ENCODE measurements around the gene C1QTNF5.
"Not testable (repeated sequence)": the region's sequence is repeated elsewhere in the genome, so short reads cannot be mapped to it uniquely, and the experiment has no call there.

Gene C1QTNF5, protein sequence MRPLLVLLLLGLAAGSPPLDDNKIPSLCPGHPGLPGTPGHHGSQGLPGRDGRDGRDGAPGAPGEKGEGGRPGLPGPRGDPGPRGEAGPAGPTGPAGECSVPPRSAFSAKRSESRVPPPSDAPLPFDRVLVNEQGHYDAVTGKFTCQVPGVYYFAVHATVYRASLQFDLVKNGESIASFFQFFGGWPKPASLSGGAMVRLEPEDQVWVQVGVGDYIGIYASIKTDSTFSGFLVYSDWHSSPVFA

DNA sequence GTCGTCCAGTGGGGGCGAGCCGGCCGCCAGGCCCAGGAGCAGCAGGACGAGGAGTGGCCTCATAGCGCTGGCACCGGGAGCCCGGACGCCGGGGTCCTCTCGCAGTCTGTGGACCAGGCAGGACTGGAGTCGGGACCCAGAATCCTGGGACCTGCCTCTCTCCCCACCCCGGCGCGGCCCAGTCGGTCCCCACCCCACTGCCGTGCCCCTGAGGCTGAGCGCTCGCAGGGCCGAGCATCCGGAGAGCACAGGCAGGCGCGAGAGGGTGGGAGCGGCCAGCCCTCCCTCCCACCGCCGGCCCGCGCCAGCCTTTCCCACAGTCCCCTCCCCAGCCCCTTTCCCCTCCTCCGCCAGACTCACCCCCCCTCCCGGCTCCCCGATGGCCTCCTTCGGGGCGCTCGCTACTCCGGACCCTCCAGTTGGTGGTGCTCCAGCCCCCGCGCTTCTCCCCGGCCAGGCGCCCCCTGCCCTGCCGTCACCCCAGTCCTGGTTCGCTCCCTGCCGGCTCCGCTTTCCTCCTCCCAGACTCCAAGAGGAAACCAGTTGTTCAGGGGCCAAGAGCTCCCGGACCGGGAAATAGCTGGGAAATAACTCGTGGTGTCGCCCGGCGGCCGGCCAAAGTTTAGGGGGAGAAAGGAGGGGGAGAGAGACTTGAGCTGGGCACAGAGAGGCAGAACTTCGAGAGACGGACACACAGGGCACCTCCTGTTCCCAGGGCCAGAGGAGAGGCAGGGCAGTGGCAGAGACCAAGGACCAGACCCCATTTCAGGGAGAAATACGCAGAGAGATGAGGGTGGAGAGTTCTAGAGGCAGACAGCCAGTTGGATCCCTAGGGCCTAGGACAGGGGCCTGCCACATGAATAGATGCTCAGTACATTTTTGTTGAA lies at the start of gene C1QTNF5:
Gene C1QTNF5 (minus strand): TSS at position 549 of the 887 bp plus-strand sequence. CDS start 486 bp downstream, at position 63.
- no peak for DNase-seq

DNA sequence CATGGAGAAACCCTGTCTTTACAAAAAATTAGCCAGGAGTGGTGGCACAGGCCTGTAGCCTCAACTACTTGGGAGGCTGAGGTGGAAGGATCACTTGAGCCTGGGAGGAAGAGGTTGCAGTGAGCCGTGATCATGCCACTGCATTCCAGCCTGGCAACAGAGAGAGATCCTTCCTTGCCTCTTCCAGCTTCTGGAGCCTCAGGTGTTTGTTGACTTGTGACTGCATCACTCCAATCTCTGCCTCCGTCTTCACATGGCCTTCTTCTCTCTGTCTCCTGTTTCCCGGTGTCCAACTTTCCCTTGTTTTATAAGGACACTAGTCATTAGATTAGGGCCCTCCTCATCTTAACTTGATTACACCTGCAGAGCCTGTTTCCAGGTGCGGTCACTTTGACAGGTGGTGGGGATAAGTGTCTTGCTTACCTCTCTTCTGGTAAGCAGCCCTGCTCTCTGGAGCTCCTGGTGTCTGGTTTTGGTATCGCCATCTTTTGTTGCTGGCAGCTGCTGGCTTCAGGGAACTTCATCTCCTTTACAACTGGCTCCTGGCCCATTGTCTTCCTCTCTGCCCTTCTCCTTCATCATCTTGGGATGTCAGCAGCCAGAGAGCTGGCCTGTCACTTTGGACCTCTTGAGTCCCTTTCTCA lies 49.0 kb upstream of the C1QTNF5 start:
- no peak for DNase-seq

DNA sequence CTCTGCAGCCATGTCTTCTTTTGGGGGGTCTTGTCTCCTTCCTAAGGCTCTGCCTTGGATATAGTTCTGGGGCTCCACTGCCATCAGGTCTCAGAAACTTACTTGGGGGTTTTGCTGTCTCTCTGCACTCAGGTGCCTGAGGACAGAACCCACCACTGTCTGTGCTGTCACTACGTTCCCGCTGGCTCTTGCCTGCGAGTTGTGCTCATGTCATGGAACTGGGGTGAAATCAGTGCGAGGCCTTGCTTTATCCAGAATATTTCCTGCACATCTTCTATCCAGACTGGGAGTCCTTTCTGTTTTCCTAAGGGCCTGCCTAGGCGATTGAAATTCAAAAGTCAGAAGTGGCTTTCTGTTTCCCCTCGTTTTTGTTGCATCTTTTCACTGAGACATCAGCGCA lies 47.4 kb upstream of the C1QTNF5 start:
- DNase-seq: no peak

DNA sequence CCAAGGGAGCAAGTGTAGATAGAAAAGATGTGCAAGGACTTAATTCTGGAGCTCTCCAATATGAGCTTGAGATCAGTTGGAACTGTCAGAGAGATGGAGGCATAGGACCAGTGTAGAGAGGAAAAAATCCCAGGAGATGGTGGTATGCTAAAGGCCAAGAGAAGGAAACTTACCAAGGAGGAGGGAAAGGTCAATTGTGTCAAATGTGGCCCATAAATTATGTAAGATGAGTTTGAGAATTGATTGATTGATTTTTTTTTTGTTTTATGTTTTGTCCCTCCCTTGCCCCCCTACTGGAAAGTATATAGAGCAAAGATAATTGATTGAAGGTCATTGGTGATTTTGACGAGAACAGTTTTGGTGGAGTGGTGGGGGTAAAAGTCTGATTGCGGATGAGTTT lies 43.6 kb upstream of the C1QTNF5 start:
- no peak for DNase-seq

DNA sequence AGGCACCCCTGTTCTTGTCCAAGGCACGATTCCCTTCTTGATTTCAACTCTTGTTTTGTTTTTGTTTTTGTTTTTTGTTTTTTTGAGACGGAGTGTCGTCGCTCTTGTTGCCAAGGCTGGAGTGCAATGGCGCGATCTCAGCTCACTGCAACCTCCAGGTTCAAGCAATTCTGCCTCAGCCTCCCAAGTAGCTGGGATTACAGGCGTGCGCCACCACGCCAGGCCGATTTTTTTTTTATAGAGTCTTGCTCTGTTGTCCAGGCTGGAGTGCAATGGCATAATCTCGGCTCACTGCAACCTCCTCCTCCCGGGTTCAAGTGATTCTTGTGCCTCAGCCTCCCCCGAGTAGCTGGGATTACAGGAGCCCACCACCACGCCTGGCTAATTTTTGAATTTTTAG lies 41.8 kb upstream of the C1QTNF5 start:
- DNase-seq: not testable (repeated sequence)

DNA sequence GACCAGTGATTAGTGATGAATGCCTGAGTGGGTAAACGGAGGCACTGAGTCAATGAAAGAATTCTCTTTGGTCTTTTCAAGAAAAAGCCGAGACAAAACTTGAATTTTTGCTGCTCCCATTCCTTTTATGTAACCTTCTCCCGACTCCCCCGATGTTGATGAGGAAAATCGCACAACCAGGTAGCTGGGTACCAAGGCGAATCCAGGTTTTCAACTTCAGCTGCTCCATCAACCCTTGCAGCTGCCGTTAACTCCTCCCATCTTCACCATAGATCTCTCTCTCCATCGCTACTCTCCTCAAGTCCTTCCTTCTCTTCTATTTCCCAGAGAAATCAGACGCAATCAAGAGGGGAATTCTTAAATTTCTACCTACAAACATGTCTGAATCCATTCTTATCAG lies 41.4 kb upstream of the C1QTNF5 start:
- DNase-seq: no peak

DNA sequence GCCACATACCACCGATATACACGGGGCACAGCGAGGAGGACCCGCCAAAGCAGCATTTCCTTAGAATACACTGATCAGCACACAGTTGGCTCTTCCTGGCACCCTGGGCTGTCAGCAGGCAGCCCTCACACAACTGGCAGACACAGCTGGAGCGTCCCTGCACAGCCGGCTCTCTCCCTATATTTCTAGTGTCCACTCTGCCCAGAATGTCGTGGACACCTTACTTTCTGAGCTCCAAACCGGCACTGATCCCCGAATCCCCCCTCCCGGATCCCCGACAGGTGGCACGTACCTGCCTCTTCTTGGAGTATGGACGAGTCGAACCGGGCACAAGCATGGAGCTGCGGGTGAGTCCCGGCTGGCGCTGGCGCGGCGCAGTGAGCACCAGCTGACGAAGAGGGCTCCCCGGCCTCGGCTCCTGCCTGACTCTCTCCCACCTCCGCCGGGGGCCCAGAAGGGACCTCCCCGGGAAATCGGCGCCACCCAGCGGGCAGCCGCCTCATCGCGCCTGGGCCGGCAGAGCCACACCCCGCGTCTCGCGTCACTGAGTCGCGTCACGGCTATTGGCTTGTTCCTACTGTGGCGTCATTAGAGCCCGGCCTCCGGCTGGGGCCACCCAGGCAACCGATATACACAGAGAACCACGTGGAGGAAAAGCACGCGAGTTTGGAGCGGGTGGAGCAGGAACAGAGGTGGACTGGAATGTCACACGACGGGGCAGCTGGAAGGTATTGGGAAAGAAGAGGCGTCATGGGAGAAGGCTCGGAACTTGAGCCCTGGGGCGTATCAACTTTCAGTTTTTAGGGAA lies 40.7 kb upstream of the C1QTNF5 start, which contains the start of gene USP2:
Gene USP2 (minus strand): TSS at position 510 of the 808 bp plus-strand sequence. CDS start 8,210 bp downstream, outside the sequence.
- DNase-seq: peak; percentile 98

DNA sequence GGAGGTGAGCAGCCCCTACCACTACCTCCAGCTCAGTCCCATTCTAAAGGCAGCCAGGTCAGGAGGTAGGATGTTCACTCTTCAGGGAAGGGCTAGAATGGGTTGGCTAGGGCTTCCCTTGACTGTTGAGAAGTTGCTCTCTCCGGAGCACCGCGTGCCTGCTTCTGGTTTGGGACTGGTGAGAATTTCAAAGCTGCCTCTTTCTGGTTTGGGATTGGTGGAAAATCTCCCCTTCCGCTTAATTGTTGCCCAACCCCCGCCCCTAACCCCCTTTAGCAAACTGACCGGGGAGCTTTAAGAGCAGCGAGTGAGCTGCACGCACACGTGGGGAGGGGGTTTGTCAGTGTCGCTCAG lies 40.1 kb upstream of the C1QTNF5 start:
- DNase-seq: no peak

DNA sequence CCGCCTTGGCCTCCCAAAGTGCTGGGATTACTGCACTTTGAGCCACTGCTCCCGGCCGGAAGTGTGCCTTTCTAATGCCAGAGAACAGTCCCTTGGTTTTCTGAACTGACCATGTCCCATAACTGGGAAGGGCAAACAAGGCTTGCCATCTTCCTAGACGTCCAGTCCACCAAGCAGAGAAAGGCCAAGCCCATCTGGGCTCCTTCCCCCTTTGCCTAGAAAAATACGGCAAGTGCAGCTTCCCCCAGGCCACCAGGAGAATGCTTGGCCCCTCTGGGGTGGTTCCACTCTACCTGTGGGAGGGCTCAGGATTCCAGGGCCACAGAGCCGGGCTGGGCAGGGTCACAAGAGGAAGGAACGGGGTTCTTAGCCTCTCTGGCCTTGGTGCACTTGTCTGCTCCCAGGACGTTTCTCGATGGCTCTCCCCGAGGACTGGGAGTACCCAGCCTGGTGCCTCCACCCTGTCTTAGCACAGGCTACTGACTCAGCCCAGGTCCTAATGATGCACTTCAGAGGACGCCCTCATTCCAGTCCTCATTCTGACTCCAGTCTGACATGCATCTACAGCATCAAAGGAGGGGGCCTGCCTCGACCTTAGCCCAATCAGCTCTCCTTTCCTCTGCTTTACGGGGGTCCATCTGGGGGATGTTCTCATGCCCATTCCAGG lies 39.6 kb upstream of the C1QTNF5 start:
- no peak for DNase-seq

DNA sequence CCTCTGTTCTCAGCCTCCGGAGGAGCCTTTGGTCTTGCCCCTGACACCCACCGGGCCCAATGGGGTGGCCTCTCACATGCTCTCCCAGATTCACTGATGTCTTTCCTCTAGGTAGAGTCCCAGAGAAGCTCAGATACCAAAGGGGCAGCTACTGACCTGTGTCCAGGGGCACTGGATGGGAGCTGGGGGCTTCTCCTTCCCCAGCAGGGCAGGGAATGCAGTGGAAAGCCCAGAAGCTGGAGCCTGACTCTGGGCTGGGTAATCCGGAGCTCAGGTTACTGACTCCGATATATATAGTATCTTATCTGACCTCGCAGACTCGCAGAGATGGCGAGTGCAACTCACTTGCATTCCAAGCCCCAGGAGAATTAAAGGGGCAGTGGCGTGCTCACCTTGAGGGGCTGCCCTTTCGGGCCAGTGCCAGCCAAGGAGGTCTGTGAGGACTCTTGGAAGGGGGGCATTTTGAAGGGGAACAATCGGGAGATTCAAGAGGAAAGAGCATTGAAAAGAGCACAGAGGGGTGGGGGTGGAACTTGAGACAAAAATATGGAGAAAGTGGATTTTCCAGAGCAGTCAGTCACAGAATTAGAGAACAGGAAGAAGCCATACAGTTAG lies 38.3 kb upstream of the C1QTNF5 start:
- no peak for DNase-seq

DNA sequence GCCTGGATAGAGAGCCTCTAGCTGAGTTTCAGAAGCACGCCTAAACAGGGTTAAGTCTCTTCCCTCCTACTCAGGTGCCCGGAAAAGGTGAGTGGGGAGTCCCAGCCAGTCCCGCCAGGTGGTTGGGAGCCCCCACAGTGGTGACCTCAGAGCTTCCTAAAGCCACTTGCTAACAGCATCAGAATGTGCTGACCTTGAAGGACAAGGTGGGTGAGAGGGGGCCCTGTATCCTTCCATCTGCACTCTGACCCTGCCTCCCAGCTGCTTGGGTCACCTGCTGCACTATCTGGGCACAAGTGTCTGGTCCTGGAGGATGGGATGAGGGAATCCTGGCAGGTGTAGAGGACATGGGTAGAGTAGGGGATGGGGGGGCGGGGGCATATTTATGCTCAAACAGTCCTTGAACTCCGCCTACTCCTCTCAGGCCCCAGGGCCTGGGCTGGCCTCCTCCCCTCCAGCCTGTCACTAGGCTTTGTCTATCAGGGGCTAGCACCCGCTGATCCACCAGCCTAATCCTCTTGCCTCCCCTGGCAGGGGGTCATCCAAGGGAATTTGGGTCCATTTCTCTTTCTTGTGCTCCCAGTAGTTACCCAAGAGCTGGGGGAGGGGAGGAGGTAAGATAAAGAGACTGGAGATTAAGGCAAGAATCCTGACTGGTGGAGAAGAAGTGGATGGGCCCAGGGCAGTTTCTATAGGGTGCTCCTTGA lies 37.4 kb upstream of the C1QTNF5 start:
- DNase-seq: no peak

DNA sequence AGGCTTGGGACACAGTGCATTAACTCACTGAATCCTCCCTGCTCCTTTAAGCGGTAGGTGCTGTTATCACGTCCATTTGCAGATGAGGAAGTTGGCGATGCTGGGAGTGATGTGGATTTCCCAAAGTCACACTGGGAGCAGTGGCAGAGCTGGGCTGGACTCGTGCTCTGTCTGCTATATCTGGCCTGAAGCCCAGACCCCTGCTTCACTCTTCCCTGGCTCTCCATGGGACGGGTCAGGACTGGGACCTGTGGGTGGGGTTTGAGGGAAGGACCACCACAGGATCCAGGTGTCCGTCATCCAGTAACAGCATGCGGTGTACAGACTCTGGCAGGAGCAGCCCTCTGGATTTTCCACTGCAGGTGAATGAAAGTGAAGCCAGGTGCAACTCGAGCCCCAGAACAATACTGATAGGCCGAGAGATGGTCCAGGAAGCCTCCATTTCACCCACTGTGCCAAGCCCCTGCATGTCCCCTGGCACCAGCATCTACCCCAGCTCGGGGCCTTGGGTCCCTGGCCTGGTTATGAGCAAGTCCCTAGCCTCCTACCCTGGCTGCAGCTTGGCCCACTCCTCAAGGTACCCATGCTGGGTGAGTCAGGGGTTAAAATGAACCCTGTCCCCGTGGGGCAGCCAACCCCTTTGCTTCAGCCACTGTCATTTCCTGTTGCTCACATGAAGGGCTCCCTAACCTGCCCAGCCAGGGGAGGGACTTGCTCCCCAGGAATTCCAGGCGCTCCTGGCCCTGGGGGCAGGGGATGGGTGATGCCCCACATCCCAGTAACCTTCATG lies 36.6 kb upstream of the C1QTNF5 start:
- DNase-seq: peak; percentile 30

DNA sequence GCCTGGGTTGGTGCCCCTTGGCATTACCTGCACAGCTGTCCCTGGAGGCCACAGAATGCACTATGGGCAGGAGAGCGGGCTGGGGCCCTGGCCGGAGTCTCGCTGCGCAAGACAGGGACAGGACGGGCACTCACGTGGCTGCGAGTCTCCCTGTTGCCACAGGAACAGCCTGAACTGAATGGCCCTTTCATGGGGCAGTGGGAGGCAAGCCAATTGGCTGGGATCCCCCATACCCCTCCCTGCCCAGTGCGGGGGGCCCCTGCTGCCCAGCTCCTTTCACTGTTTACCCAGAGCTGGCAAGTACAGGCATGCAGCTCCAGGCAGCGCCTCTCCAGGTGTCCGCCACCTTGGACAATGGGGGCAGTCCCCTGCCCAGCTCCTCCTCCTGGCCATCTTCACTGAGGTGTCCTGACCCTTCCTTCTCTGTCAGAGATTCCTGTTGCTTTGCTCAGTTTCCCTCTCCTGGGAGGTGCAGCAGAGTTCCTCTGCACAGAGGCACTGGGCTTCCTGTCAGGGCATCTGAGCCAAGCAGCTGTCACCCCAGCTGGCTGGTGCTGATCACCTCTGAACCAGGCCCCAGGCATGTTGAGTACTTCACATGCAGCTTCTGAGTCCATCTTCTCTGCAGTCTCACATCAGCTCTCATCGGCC lies 35.6 kb upstream of the C1QTNF5 start:
- peak; percentile 84 for DNase-seq

DNA sequence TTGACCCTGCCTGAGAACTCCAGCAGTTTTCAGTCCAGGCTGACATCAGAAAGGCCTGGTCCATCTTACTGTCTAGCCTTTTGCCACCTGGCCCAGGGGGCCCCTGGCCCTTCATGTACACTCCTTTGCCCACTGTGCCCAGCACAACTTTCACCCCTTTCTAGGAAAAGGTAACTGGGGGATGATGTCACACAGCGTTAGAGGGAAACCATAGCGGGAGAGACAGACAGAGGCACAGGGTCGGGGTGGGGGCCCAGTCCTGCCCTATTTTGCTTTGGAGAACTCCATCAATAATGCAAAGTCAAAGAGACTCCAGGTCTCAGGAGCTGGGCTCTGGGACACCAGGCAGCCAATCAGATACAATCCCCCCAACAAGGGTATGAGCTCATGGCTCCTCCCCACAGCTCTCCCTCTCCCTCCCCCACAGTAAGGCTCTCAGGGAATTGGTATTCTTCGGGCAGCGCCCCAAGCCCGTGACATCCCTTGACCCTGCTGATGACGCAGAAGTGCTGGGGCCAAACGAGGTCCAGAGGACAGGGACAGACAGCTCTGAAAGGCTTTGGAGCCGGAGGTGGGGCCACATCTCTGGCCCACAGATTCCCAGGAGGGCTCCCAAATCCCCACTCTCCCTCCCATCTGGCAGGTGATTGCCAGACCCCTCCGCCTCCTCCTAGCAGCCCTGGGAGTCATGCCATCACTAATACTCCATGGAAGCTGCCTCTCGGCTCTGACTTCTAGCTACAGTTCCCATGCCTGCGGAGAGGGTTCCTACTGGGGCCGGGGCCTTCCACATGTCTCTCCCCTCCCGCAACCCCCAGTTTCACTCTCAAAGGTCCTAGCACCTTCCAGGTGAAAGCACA lies 34.9 kb upstream of the C1QTNF5 start:
- no peak for DNase-seq

DNA sequence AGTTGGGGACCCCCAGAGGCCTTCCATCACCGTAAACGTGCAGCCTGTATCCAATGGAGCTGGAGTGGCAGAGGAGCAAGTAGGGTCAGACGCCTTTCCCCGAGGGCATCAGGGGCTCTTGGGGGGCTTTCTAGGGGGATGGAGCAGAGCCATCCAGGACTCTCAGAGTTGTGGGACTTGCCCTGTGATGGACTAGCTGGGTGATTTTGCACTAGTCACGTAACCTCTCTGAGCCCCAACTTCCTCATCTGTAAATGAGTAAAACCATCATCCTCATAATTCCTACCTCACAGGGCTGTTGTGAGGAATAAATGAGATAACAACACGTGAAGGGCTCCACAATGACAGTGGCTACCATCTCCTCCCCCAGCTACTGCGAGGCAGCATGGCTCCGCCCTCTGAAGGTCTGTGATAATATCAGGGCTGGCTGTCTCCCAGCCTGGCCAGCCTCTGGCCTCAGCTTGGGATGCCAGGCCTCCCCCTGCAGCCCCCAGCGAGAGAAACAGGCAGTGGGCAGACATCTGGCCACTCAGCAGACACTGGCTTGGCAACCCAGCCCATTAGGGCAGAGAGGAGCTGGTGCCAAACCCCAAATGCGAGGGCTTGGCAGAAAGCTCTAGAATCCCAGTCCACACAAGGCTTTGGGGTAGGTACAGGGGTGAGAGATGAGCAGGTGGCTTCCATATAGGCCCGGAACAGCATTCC lies 34.1 kb upstream of the C1QTNF5 start:
- no peak for DNase-seq

DNA sequence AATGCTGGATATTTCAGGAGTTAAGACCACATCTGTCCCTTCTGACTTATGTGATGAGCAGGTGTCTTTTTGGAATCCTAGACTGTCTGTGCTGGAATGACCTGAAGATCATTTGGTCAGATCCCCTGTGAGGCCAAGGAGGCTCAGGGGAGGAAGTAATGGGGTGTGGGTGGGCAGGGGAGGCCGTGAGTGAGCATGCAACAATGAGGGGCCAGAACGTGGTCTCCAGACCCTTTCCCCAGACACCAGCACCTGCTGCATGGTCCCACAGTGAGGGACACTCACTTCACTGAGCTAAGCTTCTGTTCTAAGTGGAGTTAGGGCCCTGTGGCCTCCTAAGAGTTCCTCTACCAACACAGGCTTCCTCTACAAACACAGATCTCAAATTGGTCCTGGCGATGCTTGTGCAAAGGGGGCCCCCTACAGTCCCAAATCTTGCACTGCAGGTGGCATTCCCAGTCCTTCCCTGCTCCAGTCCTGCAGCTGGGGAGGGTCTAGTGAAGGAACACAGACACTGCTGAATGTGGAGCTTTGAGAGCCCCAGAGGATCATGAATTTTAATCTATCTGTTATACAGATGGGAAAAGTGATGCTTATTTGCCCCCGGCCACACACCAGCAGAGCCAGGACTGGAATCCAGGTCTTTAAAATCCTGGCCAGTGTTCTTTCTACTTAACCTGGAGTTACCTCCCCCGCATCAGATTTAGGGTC lies 33.4 kb upstream of the C1QTNF5 start:
- peak; percentile 69 for DNase-seq
